HG02981 (cell line): ENCODE results near the gene SLC6A9.

Source experiments
- ATAC-seq: cut with Tn5 transposase; IDR thresholded peaks from one replicate; pipeline ENCODE4 v1.9.1; 2021; ENCODE audit warnings: mild to moderate bottlenecking, moderate library complexity; ENCODE audit not compliant: unreplicated experiment

Gene SLC6A9

GRCh38 chr1:44008259-44008658 is 23.0 kb downstream of the SLC6A9 start:
- no peak for ATAC-seq

DNA sequence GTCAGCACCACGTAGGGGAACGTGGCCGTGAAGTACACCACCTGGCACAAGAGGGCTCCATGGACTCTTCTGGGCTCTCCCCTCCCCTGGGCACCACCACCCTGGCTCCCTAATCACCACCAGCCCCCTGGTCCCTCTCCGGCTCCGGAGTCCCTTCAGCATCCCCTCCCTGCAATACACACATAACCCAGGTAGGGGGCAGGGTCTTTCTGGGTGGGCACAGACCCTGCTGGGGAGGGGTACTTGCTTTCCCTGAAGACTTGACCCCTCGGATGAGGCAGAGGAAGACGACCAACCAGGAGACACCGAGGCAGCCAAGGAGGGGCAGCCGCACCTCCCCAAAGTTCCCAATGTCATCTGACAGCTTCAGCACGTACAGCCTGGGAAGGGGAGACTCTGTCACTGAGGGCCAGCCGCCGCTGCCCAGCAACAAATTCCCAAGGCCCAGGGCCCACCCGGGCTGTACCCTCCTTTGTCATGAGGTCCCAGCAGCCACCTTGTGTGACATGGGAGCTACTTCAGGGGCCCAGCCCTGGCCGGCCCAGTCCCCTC is 28.6 kb downstream of the SLC6A9 start:
- ATAC-seq = no peak

DNA sequence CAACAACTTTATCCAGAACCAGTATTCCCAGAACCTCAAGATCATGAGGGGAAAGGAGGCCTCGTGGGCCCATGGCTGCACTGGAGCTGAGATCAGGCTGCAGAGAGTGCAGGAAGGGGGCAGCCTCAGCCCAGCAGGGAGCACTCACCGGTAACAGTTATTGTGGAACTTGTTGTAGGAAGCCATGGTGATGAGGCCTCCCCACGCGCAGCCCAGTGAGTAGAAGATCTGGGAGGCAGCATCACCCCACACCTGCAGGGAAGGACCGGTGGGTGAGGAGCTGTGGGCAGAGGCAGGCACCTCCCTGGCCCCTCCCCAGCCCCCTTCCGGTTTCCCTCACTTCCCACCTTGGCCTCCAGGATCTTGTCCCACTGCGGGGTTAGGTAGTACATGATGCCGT is 29.1 kb downstream of the SLC6A9 start:
- ATAC-seq = no peak

DNA sequence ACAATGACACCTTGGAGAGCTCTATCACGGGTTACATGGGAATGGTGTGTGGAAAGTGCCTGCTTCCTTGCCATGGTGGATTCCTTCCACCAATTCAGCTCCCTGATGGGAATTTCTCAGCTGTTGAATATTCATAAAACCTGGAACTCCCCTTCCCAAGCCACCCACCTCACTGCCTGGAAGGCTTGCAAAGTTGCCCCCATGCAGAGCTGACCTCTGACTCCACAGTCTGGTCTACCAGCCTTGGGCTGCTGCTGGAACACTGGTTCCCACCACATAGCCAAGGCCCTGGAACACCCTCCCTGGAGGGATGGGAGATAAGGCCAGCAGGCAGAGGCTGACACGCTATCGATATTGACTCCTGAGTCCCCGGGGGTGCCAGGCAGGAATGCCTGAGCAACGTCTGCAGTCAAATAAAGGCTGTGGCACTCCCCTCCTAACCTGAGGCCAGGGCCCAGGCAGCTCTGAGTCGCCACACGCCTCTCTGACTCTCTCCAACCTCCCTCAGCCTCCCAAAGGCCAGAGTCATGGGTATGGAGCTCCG is 31.1 kb downstream of the SLC6A9 start:
- ATAC-seq = no peak

- ATAC-seq = no peak
These were observed 31.8 kb downstream of the SLC6A9 start for GRCh38 chr1:43999455-43999854.

GRCh38 chr1:43998000-43998378 is 33.3 kb downstream of the SLC6A9 start:
- ATAC-seq = no peak

DNA sequence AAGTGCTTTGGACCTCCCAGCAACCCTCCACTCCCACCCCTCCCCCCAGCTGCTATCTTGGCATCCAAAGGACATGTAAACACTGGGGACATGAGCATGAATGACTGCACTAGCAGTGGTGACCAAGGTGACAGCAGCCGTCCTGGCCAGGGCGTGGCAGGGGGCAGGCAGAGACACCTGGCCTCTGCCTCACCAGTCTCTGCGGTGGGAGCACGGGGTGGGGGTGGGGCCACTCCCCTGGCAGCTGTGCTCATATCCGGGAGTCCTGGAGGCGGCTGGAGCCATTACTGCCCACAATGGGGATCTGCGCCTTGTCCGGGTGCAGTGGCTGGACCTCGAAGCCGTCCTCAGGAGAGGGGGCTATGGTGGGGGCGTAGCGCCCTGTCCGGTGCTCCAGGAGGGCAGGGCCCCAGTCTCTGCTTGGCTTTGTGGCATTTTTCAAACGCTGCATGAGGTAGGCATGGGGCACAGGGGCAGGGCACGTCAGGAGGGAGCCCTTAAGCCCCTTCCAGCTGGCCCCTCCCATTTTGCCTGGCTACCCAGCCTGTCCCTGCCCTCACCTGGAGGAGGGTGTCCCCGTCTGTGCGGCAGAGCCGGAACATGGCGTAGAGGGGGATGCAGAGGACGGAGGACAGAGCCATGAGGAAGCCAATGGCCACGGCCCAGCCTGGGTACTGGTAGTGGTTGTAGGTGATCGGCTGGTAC is 33.8 kb downstream of the SLC6A9 start:
- ATAC-seq = no peak

- ATAC-seq = no peak
These were observed 34.5 kb downstream of the SLC6A9 start for GRCh38 chr1:43996733-43997115.

GRCh38 chr1:43995984-43996732 is 35.1 kb downstream of the SLC6A9 start:
- no peak for ATAC-seq

- ATAC-seq = no peak
These were observed 36.2 kb downstream of the SLC6A9 start for GRCh38 chr1:43994794-43995790.

- no peak for ATAC-seq
These were observed 37.2 kb downstream of the SLC6A9 start for GRCh38 chr1:43994071-43994470.

DNA sequence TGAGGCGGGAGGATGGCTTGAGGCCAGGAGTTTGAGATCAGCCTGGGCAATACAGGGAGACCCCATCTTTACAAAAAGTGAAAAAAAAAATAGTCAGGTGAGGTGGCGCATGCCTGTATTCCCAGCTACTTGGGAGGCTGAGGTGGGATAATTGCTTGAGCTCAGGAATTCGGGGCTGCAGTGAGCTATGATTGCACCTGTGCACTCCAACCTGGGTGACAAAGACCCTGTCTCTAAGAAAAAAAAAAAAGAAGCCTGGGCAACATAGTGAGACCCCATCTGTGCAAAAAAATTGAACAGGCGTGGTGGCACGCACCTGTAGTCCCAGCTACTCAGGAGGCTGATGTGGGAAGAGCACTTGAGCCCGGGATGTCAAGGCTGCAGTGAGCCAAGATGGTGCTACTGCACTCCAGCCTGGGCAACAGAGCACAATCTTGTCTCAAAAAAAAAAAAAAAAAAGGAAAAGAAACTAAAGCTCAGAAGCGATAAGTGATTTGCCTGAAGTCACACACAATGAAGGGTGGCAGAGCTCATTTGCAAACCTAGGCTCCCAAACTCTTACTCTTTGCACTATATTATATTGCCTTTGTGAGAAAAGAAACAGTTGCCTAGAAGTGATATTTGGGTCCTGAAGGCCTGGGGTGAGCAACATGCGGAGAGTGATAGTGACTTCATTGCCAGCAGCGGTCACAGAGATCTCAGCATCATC is 37.9 kb downstream of the SLC6A9 start:
- no peak for ATAC-seq

- ATAC-seq = no peak
These were observed 38.8 kb downstream of the SLC6A9 start for GRCh38 chr1:43992232-43992995.

- ATAC-seq = peak; percentile 59
These were observed 39.6 kb downstream of the SLC6A9 start, which contains the start of gene CCDC24 for GRCh38 chr1:43991476-43992231. Gene CCDC24 (plus strand): TSS chr1:43991599. CDS start chr1:43991879, 280 bp downstream.

DNA sequence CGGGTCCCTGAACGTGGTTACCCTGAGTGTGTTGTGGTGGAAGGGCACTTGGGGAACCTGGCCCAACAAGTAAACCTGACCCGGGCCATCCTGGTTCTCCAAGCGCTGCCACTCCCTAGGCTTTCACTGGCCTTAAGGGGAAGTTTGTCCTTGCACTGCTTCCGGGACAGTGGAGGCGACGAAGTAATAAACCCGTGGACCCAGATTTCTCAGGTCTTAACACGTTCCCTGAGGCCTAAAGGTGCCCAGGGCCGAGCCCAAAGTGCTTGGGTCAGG is 40.1 kb downstream of the SLC6A9 start:
- ATAC-seq = no peak

- ATAC-seq = no peak
These were observed 40.7 kb downstream of the SLC6A9 start for GRCh38 chr1:43990271-43991199.

DNA sequence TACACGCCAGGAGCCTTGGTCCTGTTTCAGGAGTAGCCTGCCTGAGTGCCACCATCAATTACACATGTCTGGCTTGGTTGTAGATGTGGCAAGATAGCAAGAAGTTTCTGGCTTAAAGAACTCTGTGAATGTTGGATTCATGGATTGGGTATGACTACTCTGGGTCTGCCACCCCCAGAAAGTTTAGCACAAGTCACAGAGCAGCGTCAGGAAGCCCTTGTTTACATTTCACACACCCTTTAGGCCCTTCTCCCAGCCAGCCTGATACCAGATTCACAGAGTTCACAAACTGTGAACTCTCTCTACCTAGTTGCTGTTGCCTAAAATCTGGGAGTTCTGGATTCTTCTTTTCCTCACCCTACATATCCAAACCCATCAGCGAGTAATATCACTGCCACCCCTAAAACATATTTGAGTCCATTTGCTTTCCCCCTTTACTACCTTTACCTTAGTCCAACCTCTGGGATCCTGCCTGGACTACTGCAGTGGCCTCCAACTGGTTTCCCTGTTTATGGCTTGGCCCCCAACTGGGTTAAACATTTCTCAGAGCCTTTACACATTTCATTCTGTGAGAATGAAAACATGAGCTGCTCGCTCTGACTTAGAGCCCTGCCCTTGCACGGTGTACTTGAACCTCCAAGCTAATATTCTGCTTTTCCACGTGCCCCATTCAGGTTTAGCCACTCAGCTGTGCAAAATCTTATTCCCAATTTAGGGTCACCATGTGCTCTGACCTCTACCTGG is 43.9 kb downstream of the SLC6A9 start:
- no peak for ATAC-seq
